Fibroblast of pulmonary artery (primary cell): Measurements from ENCODE around the gene TGFB1.
A peak's percentile ranks its signal among the peaks of the same experiment; 100 is the strongest.

Experiments used
- DNase-seq: peaks from one replicate; pipeline ENCODE4 v3.0.0-alpha.2; 2010; ENCODE audit warnings: low read depth
- H3K4me3 ChIP-seq: replicated peaks from 2 replicates; pipeline ENCODE4 v1.5.1; 2011; ENCODE audit warnings: low read depth, mild to moderate bottlenecking, control low read depth, low read length, moderate library complexity
- TF ChIP-seq, protein P1 (sequence below): IDR thresholded peaks from 2 replicates; pipeline ENCODE4 v1.5.1; 2011; ENCODE audit warnings: mild to moderate bottlenecking, control low read depth, low read length, inconsistent platforms; ENCODE audit errors: missing control alignments

TGFB1 gene

GRCh38 chr19:41302624-41303351 lies 50.9 kb downstream of the TGFB1 start:
- DNase-seq, result no peak
- TF ChIP-seq, protein P1, sequence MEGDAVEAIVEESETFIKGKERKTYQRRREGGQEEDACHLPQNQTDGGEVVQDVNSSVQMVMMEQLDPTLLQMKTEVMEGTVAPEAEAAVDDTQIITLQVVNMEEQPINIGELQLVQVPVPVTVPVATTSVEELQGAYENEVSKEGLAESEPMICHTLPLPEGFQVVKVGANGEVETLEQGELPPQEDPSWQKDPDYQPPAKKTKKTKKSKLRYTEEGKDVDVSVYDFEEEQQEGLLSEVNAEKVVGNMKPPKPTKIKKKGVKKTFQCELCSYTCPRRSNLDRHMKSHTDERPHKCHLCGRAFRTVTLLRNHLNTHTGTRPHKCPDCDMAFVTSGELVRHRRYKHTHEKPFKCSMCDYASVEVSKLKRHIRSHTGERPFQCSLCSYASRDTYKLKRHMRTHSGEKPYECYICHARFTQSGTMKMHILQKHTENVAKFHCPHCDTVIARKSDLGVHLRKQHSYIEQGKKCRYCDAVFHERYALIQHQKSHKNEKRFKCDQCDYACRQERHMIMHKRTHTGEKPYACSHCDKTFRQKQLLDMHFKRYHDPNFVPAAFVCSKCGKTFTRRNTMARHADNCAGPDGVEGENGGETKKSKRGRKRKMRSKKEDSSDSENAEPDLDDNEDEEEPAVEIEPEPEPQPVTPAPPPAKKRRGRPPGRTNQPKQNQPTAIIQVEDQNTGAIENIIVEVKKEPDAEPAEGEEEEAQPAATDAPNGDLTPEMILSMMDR, result no peak
- H3K4me3 ChIP-seq, result no peak overlapping the region

- TF ChIP-seq, protein P1, result no peak
- DNase-seq, result no peak
- no peak overlapping the region for H3K4me3 ChIP-seq
These were observed 53.2 kb downstream of the TGFB1 start for GRCh38 chr19:41300555-41300954.

GRCh38 chr19:41299755-41300089 lies 54.0 kb downstream of the TGFB1 start:
- TF ChIP-seq, protein P1, result no peak
- no peak overlapping the region for H3K4me3 ChIP-seq
- peak; percentile 67 for DNase-seq

- TF ChIP-seq, protein P1, result no peak
- no peak for DNase-seq
- no peak overlapping the region for H3K4me3 ChIP-seq
These were observed 54.5 kb downstream of the TGFB1 start for GRCh38 chr19:41299046-41299754.

- DNase-seq, result peak; percentile 74
- TF ChIP-seq, protein P1, result no peak
- no peak overlapping the region for H3K4me3 ChIP-seq
These were observed 55.3 kb downstream of the TGFB1 start for GRCh38 chr19:41298348-41298964.

DNA sequence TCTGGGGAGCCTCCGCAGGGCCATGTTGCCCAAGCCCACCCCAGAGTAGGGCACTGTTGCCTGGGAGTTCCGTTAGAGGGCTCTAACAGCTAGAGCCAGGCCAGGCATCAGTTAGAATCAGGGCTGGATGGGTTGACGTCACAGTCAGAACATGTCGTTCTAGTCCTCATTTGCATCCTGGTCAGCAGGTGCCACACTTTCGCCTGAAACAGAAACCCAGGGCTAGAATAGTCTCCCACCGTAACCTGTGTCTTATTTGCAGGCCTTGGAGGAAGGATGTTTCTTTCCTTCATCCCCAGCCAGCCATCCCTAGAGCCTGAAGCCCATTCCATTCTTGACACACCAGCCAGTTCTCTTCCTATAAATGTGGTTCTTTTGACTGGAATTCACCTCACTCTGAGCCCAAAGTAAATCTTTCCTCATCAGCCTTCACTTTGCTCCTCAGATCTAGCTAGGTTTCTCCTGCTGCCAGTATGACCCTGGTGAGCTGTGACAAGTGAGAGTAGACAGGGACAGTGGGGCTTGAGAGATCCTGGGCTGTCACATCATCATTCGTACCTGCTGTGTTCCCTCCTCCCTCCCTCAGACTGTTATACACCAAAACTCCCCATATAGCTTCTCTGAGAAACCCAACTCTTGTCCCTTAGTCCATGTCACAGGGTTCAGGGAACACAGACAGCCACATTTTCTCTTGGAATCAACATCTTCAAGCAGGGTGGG lies 55.9 kb downstream of the TGFB1 start:
- DNase-seq, result no peak
- H3K4me3 ChIP-seq, result no peak overlapping the region
- TF ChIP-seq, protein P1, result no peak
